Peyer's patch (tissue), 4 donors: ENCODE data around the gene RPL13A.

Experiments used
- POLR2A ChIP-seq, 2 donors: fragments of 450-650 bp; IDR thresholded peaks; one replicate each; pipeline ENCODE4 v1.5.1; 2017; ENCODE audit warnings: antibody characterized with exemption in 2 of 2, mild to moderate bottlenecking in 2 of 2, moderate library complexity in 2 of 2
- TF ChIP-seq, protein P1 (sequence below), 6 experiments: fragments of 450-650 bp in 4 of 6; fragments of 200-600 bp in 2 of 6; sonication (generic) in 1 of 6; IDR thresholded peaks; one replicate each; pipeline ENCODE4 v1.5.1; 2017 to 2019; ENCODE audit warnings: antibody characterized with exemption in 6 of 6, mild to moderate bottlenecking in 3 of 6, moderate library complexity in 1 of 6

DNA sequence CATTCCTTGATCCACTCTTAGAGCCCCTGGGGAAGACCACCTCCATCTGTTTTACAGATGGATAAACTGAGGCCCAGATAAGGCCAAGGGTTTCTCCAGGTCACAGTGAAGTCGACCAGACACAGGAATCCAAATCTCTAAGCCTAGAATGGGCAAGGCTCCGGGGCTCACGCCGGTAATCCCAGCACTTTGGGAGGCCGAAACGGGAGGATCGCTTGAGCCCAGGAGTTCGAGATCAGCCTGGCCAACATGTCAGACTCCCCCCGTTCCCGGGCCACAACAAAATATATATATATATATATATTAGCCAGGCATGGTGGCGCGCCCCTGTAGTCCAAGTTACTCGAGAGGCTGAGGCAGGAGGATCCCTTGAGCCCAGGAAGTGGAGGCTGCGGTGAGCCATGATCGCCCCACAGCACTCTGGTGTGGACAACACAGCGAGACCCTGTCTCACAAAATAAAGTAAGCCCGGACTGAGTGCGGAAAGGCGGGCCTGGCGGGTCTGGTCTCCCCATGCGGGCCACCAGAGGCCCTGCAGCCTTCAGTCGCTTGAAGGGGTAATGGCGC, 615 bp upstream of the RPL13A start:
- TF ChIP-seq, protein P1, sequence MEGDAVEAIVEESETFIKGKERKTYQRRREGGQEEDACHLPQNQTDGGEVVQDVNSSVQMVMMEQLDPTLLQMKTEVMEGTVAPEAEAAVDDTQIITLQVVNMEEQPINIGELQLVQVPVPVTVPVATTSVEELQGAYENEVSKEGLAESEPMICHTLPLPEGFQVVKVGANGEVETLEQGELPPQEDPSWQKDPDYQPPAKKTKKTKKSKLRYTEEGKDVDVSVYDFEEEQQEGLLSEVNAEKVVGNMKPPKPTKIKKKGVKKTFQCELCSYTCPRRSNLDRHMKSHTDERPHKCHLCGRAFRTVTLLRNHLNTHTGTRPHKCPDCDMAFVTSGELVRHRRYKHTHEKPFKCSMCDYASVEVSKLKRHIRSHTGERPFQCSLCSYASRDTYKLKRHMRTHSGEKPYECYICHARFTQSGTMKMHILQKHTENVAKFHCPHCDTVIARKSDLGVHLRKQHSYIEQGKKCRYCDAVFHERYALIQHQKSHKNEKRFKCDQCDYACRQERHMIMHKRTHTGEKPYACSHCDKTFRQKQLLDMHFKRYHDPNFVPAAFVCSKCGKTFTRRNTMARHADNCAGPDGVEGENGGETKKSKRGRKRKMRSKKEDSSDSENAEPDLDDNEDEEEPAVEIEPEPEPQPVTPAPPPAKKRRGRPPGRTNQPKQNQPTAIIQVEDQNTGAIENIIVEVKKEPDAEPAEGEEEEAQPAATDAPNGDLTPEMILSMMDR (IDR thresholded peaks at IDR 0.05): peak in 3 of 6 experiments; percentile 11 to 22 (median 18)
- TF ChIP-seq POLR2A (IDR thresholded peaks at IDR 0.05): no peak
